CD4-positive, alpha-beta T cell treated with Interleukin-1 beta for 1 hour (primary cell): ENCODE measurements around the gene NFKBIL1.
"Not testable (repeated sequence)": the region's sequence is repeated elsewhere in the genome, so short reads cannot be mapped to it uniquely, and the experiment has no call there.

Source experiments
- DNase-seq, 2 donors: peaks; one replicate each; pipeline ENCODE4 v3.0.0-alpha.2; 2020 to 2022

Gene NFKBIL1

DNA sequence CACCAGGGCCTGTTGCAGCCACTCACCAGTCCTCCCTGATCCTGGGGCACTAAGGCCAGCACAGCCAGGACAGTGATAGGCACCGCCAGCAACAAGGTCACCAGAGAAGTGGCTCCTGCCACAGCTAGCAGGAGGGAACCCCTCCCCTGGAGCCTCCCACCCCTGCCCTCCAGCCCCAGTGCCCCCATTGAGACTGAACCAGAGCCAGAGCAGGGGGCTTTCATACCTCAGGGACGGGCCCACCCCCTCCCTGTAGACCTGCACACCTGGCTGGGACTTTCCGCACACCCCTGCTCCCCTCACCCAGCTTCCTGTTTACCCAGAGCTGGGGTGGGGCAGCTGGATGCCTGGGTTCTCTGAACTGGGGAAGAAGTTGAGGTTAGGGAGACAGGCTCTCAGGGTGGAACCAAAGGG, 34.8 kb downstream of the NFKBIL1 start, which contains the start of gene LTB:
LTB (minus strand) TSS at position 195 of the 414 bp plus-strand sequence; CDS start at position 188, 7 bp downstream.
- DNase-seq = peak; percentile 82 to 83

DNA sequence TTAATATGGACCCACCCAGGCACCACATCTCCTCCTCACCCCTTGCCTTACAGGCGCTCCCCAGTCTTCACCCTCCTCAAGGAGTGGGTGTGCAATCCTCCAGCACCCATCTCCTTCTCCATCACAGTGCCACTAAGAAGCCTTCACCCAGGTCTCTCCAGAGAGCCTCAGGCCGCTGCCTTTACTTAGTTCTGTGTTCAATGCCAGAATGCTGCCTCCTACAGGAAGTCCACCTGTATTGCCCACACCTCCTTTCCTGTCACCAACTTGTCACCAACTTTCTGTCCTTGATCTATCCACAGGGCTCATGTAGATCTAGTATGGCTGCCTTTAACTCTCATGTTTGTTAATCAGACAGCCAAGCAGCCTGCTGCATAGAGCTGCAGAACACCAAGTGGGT, 38.1 kb downstream of the NFKBIL1 start:
- peak; percentile 63 to 70 for DNase-seq

DNA sequence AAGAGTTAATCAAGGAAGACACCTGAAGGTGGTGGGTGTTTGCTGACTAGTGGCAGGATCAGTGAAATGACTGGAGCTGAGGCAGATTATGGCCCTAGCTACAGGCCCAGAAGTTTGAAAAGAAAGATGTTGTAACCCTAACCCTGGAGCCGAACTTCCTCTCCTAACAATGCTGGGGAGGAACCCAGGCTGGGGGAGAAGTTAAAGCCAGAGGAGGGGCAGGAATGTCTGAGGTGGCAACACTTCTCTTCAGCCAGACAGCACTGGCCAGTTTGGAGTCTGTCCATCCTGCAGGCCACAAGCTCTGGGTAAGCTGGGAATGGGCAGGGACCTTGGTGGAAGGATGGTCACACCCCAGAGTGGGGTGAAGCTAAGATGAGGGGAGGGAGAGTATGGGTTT, 38.6 kb downstream of the NFKBIL1 start, which contains the start of gene LST1:
LST1 (plus strand) TSS at position 270 of the 400 bp plus-strand sequence. CDS start 1,023 bp downstream, outside the sequence.
- peak in 1 of 2 donors; percentile 30 for DNase-seq

DNA sequence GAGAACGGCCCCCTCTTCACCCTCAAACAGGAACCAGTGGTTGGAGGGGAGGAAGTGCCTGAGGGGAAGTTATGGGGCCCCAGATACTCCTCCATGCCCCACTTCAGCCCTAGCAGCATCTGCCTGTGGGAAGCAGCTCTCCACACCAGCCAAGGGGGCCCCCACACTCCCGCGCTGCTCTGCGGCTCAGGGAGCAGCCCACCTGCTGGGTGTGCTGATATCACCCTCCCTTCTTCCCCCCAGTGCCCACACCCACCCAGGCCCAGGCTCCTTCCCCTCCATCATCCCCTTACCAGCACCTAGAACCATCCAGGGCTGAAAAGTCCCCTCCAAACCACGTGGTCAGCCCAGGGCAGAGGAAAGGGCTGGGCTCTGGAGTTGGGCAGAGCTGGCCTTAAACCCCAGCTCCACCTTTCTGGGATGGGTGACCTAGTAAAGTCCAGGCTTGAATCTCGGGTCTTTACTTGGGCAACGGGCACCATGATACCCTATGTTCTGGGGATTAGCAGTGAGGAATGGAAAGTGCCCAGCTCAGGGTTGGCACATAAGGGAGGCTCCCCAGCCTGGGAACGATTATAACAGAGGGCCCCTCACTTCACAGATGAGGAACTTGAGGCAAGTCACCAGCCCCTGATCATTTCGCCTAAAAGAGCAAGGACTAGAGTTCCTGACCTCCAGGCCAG, 39.3 kb downstream of the NFKBIL1 start:
- peak; percentile 54 to 57 for DNase-seq

DNA sequence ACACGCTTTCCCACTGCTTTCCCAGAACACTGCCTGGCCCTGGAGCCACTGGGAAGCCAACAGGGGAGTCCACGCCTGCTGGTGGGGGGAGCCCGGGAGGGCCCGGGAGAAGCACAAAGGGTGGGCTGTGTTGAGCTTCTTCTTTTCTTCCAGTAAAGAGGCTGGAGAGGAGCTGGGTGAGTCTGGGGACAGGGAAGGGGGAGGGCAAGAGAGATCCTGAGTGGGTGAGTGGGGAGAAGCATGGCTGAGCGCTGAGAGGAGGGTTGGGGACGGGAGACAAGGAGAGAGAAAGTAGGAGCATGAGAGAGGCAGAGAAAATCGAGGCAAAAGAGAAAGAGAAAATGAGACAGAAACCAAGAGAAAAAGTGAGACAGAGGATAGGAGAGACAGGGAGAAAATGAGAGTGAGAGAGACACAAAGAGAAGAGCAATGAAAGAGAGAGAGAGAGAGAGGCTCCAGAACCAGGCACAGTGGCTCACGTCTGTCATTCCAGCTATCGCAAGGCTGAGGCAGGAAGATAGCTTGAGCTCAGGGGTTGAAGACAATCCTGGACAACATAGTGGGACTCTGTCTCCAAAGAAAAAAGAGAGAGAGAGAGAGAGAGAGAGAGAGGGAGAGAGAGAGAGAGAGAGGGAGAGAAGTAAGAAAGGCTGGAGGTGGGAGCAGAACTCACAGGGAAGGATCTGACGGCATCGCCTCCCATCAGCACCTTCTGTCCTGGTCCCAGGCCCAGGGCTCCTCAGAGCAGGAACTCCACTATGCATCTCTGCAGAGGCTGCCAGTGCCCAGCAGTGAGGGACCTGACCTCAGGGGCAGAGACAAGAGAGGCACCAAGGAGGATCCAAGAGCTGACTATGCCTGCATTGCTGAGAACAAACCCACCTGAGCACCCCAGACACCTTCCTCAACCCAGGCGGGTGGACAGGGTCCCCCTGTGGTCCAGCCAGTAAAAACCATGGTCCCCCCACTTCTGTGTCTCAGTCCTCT, 40.7 kb downstream of the NFKBIL1 start:
- no peak for DNase-seq

DNA sequence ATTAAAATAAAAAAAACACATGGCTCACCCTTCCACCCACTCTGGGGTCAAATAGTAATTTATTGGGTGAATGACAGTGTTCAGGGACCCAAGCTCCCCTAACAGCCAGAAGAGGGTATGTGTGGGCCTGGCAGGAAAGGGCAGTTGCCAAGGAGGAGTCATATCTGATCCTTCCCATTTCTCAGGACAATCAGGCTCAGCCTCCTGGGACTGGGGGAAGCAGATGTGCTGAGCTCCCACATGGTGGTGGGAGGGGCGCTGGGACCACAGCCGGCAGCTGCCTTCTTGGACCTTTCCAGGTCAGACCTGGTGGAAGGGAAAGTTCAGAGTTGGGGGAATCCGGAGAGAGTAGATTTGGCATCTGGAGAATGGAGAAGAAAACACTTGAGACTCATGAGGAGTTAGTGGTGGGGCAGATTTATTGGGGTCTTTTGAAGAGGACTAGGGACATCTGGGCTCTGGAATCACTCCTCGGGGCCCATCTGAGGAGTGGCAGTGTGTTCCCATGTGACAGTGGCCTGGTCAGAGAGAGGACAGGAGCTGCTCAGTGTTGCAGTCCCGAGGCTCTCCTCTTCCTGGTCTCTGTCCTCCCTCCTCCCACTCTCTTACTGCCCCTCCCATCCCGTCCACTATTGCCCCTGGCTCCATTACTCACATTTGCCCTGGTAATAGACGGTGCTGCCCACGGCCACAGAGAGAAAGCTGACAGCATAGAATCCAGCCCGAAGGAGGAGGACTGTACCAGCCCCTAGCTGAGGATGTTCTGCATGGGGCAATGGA, 41.7 kb downstream of the NFKBIL1 start:
- no peak for DNase-seq

DNA sequence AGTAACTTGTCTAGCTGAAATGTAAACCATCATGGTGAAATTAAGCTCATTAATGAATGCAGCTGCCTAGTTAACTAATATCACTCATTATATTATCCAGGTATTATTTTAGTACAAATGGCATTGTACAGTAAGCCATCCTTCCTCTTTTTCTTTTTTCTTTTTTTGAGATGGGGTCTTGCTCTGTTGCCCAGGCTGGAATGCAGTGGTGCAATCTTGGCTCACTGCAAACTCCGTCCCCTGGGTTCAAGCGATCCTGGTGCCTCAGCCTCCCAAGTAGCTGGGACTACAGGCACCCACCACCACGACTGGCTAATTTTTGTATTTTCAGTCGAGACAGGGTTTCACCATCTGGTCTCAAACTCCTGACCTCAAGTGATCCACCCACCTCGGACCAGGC, 43.3 kb downstream of the NFKBIL1 start:
- not testable (repeated sequence) for DNase-seq

DNA sequence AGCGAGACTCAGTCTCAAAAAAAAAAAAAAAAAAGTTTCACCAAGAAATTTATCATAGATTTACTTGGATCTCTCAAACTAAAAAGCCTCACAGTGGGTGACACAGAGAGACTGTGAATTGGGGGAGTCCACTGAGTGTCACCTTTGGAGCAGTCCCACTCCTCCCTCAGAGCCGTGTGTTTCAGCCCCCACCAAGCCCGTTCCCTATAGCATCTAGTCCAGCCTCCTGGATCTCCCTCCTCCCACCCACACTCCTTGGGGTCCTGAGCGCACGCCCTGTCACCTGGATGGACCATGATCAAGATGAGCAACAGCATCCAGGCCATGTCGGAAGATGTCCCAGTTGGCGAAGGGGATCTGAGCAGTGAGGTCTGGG, 45.0 kb downstream of the NFKBIL1 start:
- DNase-seq = no peak

DNA sequence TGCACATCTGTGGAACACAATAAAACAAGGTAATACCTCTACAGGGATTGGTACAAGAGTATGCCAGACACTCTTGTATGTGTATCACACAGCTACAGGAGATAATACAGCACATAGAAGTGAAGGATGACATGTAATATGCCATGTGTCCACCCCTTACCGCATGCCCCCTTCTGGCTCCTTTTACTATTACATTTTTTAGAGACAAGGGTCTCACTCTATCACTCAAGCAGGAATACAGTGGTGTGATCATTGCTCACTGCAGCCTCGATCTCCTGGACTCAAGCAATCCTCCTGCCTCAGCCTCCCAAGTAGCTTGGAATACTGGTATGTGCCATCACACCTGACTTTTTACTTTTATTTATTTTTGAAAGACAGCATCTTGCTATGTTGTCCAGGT, 49.6 kb downstream of the NFKBIL1 start:
- peak; percentile 59 to 83 for DNase-seq

DNA sequence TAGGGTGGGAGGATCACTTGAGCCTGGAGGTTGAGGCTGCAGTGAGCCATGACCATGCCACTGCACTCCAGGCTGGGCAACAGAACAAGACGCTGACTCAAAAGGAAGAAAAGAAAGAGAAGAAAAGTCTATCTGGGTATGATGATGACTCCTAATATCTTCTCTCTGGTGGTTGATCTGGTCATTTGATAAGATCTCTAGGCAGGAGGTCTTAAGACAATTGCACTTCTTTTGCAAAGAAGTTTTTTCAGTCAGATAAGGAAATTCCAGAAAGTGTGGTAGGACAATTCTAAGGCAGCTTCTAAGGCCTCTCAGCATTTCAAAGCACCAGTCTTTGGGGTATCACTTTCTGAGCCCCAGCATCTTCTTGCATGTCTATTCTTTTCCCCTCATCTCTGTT, 59.9 kb downstream of the NFKBIL1 start:
- no peak for DNase-seq
